ENCODE measurements around the gene BCL2A1.
A peak's percentile ranks its signal among the peaks of the same experiment; 100 is the strongest.
"Not testable (repeated sequence)": the region's sequence is repeated elsewhere in the genome, so short reads cannot be mapped to it uniquely, and the experiment has no call there.

The BCL2A1 gene

GRCh38 chr15:79956354-79956939 lies 14.5 kb downstream of the BCL2A1 start:
- no peak for DNase-seq

- DNase-seq, result peak in 1 of 14 donors; percentile 1
These were observed 16.3 kb downstream of the BCL2A1 start for GRCh38 chr15:79954661-79955060.

- no peak for DNase-seq
These were observed 17.0 kb downstream of the BCL2A1 start for GRCh38 chr15:79953951-79954444.

GRCh38 chr15:79952329-79952728 lies 18.7 kb downstream of the BCL2A1 start:
- DNase-seq, result no peak

GRCh38 chr15:79950247-79950646 lies 20.7 kb downstream of the BCL2A1 start:
- no peak for DNase-seq

GRCh38 chr15:79948761-79949160 lies 22.2 kb downstream of the BCL2A1 start:
- DNase-seq, result no peak

- DNase-seq, result no peak
These were observed 22.8 kb downstream of the BCL2A1 start for GRCh38 chr15:79948095-79948695.

- no peak for DNase-seq
These were observed 24.0 kb downstream of the BCL2A1 start for GRCh38 chr15:79947009-79947408.

GRCh38 chr15:79944622-79945021 lies 26.4 kb downstream of the BCL2A1 start:
- DNase-seq, result no peak

GRCh38 chr15:79943820-79944219 lies 27.2 kb downstream of the BCL2A1 start:
- no peak for DNase-seq

GRCh38 chr15:79942741-79943481 lies 28.1 kb downstream of the BCL2A1 start:
- no peak for DNase-seq

GRCh38 chr15:79939399-79939798 lies 31.6 kb downstream of the BCL2A1 start:
- no peak for DNase-seq

GRCh38 chr15:79938143-79938542 lies 32.9 kb downstream of the BCL2A1 start:
- no peak for DNase-seq

- DNase-seq, result not testable (repeated sequence)
These were observed 35.3 kb downstream of the BCL2A1 start for GRCh38 chr15:79935556-79936201.

- no peak for DNase-seq
These were observed 37.8 kb downstream of the BCL2A1 start for GRCh38 chr15:79933231-79933630.

- DNase-seq, result peak in 1 of 14 donors; percentile 3
These were observed 38.5 kb downstream of the BCL2A1 start for GRCh38 chr15:79932447-79932846.

- no peak for DNase-seq
These were observed 40.5 kb downstream of the BCL2A1 start for GRCh38 chr15:79930516-79930915.

GRCh38 chr15:79929412-79929811 lies 41.6 kb downstream of the BCL2A1 start:
- DNase-seq, result no peak

GRCh38 chr15:79926116-79926515 lies 44.9 kb downstream of the BCL2A1 start:
- not testable (repeated sequence) for DNase-seq

- DNase-seq, result no peak
These were observed 46.6 kb downstream of the BCL2A1 start for GRCh38 chr15:79924379-79924778.

- DNase-seq, result peak; percentile 26 to 91 (median 72)
These were observed 47.4 kb downstream of the BCL2A1 start for GRCh38 chr15:79923515-79924169.

GRCh38 chr15:79923079-79923514 lies 47.9 kb downstream of the BCL2A1 start:
- DNase-seq, result peak in 12 of 14 donors; percentile 21 to 76 (median 56)
